Posterior vena cava (tissue), 2 donors: ENCODE data around the gene SCGB2B2. TPM values are rescaled to one million over a fixed set of nuclear protein-coding genes. Genes with fewer than 3 reads are reported as not detected.

Source experiments
- DNase-seq: peaks from one replicate; pipeline ENCODE4 v3.0.0-alpha.2; 2020; ENCODE audit warnings: low spot score
- intact Hi-C, 2 donors: fragments of 100-400 bp; cut with DNase I; formaldehyde crosslinking; loops; one replicate each; pipeline versions ENCODE4 v1.14.1 to v1.14.2; 2022 to 2023
- total RNA-seq, 2 donors: library from RNA; stranded (reverse); fragmentation: NEBNext Ultra II Directional; extraction: Animal tissue kit (Norgen Biotek cat#: 25700); gene quantifications; one replicate each; pipeline ENCODE4 v1.2.1, GENCODE V29; 2021
- donor health status: DM: yes; HTN: yes; CAD: no.
- donor health status: DM: yes; HTN: yes; CAD: no.

SCGB2B2 gene
- total RNA-seq, 2 donors from 2014 or later: 0.56 to 0.90 TPM

GRCh38 chr19:34642241-34642640 lies 34.7 kb downstream of the SCGB2B2 start:
- DNase-seq: no peak
- intact Hi-C loops: no loop called here

GRCh38 chr19:34639491-34640085 lies 37.4 kb downstream of the SCGB2B2 start:
- intact Hi-C loops: loop anchor here in 1 of 2 donors (5.0 kb wide), 1 partner anchor 73 kb away; no protein-coding TSS in a partner anchor
- DNase-seq: no peak

- intact Hi-C loops: no loop called here
- DNase-seq: no peak
These were observed 43.2 kb downstream of the SCGB2B2 start for GRCh38 chr19:34633802-34634201.

Other genes starting within 250 kb of the SCGB2B2 start
- 10 to 100 TPM; 70.8 to 81.8 TPM for gene UBA2, start 248.8 kb downstream of the SCGB2B2 start, total RNA-seq
- 10 to 100 TPM; 20.7 to 28.6 TPM for gene WTIP, start 195.4 kb downstream of the SCGB2B2 start, total RNA-seq
- gene ZNF302, start 519 bp upstream of the SCGB2B2 start, total RNA-seq: 10 to 100 TPM; 22.9 to 26.0 TPM
- gene ZNF181, start 57.1 kb upstream of the SCGB2B2 start, total RNA-seq: 10 to 100 TPM; 10.0 to 12.1 TPM
- 1 to 10 TPM; 4.1 to 5.8 TPM for gene ZNF599, start 96.1 kb upstream of the SCGB2B2 start, total RNA-seq
- gene ZNF30, start 249.7 kb upstream of the SCGB2B2 start, total RNA-seq: 1 to 10 TPM; 2.2 to 3.4 TPM